Activated CD8-positive, alpha-beta T cell treated with anti-CD3 and anti-CD28 coated beads for 36 hours (primary cell): Measurements from ENCODE around the gene GAL. TPM values are rescaled to one million over a fixed set of nuclear protein-coding genes. Genes with fewer than 3 reads are reported as not detected.

ENCODE experiments used
- ATAC-seq: fragments of 200-7000 bp; cut with Tn5 transposase; one replicate; pipeline ENCODE4 v1.10.0; 2021; ENCODE audit warnings: mild to moderate bottlenecking, moderate library complexity
- CTCF ChIA-PET: fragments of 350-600 bp; sonication (Branson Sonifier 250); formaldehyde crosslinking; loops from one replicate; lab custom pipeline; 2021; ENCODE audit warnings: antibody characterized with exemption; lab: Charles Lee
- POLR2A ChIA-PET: fragments of 350-600 bp; sonication (Branson Sonifier 250); formaldehyde crosslinking; loops from one replicate; lab custom pipeline; 2021; ENCODE audit warnings: antibody characterized with exemption; lab: Charles Lee
- DNase-seq: peaks from one replicate; pipeline ENCODE4 v3.0.0-alpha.2; 2020
- H3K27ac Mint-ChIP-seq: one replicate; pipeline ENCODE4 v1.8.0; 2021; ENCODE audit warnings: mild to moderate bottlenecking, mixed read lengths
- H3K27me3 Mint-ChIP-seq: one replicate; pipeline ENCODE4 v1.8.0; 2021; ENCODE audit warnings: mixed read lengths
- H3K36me3 Mint-ChIP-seq: one replicate; pipeline ENCODE4 v1.8.0; 2021; ENCODE audit warnings: low read depth, mixed read lengths
- H3K4me1 Mint-ChIP-seq: one replicate; pipeline ENCODE4 v1.8.0; 2021; ENCODE audit warnings: low read depth, mixed read lengths
- H3K4me3 Mint-ChIP-seq: one replicate; pipeline ENCODE4 v1.8.0; 2021; ENCODE audit warnings: mild to moderate bottlenecking, moderate library complexity, mixed read lengths
- H3K9me3 Mint-ChIP-seq: one replicate; pipeline ENCODE4 v1.8.0; 2021; ENCODE audit warnings: mixed read lengths
- CTCF ChIP-seq: fragments of 200-600 bp; IDR thresholded peaks from one replicate; pipeline ENCODE4 v1.8.0; 2022; ENCODE audit warnings: antibody characterized with exemption, mild to moderate bottlenecking
- intact Hi-C: fragments of 100-400 bp; cut with micrococcal nuclease; formaldehyde crosslinking; loops from one replicate; pipeline ENCODE4 v1.10.0; 2022
- total RNA-seq, 2 experiments: library from RNA; stranded (reverse); gene quantifications; one replicate each; pipeline ENCODE4 v1.2.3, GENCODE V29; 2021

GAL gene
- total RNA-seq, 2 experiments from 2014 or later = 2.2 to 3.8 TPM

DNA sequence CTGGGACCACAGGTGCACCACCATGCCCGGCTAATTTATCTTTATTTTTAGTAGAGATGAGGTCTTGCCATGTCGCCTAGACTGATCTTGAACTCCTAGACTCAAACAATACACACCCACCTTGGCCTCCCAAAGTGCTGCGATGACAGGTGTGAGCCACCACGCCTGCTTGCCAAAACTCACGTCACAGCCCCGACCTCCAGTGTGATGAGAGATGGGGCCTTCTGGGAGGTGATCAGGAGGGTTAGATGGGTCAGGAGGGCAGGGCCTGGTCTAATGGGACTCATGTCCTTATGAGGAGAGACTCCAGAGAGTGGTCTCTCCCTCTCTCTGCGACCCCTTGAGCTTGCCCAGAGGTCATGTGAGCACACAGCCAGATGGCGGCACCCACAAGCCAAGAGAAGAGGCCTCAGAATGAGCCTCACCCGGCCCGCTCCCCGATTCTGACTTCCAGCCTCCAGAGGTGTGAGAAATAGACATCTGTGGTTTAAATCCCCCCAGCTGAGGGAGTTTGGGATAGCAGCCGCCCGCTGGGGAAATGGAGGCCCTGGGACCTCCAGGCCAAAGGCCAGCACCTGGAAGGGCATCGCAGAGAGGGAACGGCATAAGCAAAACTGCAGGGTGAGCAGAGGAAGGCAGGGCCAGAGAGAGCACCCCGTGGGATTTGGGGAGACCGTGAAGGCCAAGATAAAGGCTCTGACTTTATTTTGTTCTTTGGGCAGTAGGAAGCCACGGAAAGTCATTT lies 24.1 kb upstream of the GAL start:
- no peak overlapping the region for H3K27ac Mint-ChIP-seq
- no peak for DNase-seq
- ATAC-seq = no peak
- intact Hi-C loops = no loop called here
- H3K4me3 Mint-ChIP-seq = no peak overlapping the region
- peaks cover 6% of the 10 kb centered on the region for H3K27me3 Mint-ChIP-seq
- peaks cover 3% of the 10 kb centered on the region for H3K9me3 Mint-ChIP-seq
- no peak for TF ChIP-seq CTCF
- H3K4me1 Mint-ChIP-seq = no peaks in the 10 kb centered on the region
- CTCF ChIA-PET = no interaction called here
- POLR2A ChIA-PET = no interaction called here
- H3K36me3 Mint-ChIP-seq = no peaks in the 10 kb centered on the region

DNA sequence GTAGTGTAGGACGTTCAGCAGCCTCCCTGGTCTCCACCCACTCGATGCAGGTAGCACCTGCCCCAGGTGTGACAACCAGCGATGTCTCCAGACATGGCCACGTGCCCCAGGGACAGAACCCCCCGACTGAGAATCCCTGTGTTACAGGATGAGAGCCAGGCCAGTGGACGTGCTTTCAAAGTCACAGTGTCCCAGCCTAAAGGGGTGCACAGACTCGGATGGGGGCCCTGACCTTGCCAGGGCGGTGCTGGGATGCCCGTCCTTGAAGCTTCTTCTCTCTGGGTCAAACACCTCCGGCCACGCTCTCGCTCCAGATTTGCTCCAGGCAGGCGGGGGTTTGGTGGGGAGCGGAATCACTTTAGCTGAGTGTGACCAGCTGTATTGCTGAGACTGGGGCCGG lies 23.3 kb upstream of the GAL start:
- Mint-ChIP-seq H3K4me3 (no peak overlapping the region), H3K27ac (no peak overlapping the region), H3K9me3 (no peaks in the 10 kb centered on the region), H3K36me3 (no peaks in the 10 kb centered on the region), H3K4me1 (no peaks in the 10 kb centered on the region), H3K27me3 (peaks cover 6% of the 10 kb centered on the region)
- TF ChIP-seq CTCF = no peak
- POLR2A ChIA-PET = no interaction called here
- DNase-seq (no peak), ATAC-seq (no peak)
- CTCF ChIA-PET = no interaction called here
- intact Hi-C loops = no loop called here

DNA sequence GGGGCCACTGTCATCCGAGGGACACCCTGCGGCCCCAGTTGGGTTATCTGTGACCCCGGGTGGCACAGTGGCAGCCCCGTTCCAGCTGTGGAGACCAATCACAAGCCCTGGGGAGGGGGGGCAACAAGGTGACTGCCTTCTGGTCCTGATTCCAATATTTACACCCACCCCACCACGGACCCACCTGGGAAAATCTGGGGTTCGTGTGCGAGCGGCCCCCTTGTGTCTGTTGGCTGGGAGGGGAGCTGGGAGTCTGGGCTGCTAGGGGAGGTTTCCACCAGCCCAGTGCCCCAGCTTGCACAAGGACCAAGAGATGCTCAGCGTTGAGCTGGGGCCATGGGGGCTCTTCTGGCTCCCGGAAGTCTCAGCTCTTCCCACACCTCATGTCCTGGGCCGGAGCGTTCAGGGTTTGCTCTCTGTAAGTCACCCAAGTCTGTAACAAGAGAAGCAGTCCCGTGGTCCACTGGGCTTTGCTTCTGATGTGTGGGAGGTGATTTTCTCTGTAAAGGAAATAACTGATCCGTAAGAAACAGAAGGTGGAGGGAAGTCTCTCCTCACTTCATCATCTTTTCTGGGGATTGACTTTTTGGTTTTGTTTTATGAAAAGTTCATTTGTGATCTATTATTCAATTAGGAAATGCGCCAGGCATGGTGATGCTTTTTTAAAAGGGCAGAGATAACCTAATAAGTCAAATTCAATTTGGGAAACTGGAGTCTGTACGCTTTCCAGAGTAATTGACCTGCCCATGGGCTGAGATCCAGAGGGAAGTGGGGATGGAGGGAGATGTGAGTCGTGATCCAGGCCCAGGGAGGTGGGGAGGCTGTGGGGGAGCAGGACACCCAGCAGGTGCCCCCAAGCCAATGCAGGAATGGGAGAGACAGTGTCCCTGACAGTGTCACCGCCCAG lies 22.4 kb upstream of the GAL start:
- Mint-ChIP-seq H3K27me3 (peaks cover 6% of the 10 kb centered on the region), H3K36me3 (no peaks in the 10 kb centered on the region), H3K4me1 (no peaks in the 10 kb centered on the region), H3K4me3 (no peak overlapping the region), H3K27ac (no peak overlapping the region), H3K9me3 (no peaks in the 10 kb centered on the region)
- no peak for ATAC-seq
- TF ChIP-seq CTCF = no peak
- intact Hi-C loops = no loop called here
- DNase-seq = no peak
- POLR2A ChIA-PET = no interaction called here
- CTCF ChIA-PET = no interaction called here

DNA sequence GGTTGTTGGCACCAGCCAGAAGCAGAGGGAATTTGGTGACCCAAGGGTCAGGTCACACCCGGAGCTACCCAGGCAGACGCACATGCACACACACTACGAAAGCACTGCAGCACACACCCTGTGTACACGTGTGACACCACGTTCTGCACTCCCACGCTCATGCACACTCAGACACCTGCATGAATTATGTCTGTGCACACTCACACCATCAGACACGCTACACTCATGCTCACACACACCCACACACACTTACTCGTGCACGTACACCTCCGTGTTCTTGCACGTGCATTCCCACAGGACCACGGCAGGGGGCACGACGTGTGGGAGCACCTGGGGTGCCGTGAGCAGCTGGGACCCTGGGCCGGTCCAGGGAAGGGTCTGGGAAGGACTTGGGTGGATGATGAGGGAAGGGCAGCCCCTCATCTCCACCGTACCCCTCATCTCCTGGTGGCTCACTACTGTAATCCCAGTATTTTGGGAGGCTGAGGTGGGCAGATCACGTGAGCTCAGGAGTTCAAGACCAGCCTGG lies 20.8 kb upstream of the GAL start:
- intact Hi-C loops = no loop called here
- no peak overlapping the region for H3K4me3 Mint-ChIP-seq
- no peaks in the 10 kb centered on the region for H3K36me3 Mint-ChIP-seq
- ChIA-PET CTCF (no interaction called here), POLR2A (no interaction called here)
- ATAC-seq (no peak), DNase-seq (no peak)
- H3K27me3 Mint-ChIP-seq = peaks cover 6% of the 10 kb centered on the region
- TF ChIP-seq CTCF = no peak
- no peak overlapping the region for H3K27ac Mint-ChIP-seq
- H3K4me1 Mint-ChIP-seq = no peaks in the 10 kb centered on the region
- H3K9me3 Mint-ChIP-seq = no peaks in the 10 kb centered on the region

DNA sequence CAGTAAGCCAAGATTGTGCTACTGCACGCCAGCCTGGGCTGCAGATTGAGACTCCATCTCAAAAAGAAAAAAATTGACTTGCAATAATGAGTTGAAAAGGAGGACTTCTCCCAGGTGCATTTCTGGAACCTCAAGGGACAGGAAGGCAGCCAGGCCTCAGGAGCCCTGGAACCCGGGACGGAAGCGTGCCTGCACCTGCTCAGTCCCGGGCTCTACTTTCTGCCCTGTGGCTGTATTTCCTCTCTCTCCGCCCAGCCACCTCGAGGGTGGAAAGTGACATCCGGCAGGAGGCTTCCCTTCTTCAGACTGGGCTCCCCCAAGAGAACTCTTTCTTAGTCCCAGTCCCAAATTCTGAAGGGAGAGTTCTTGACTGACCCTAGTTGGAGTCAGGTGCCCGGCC lies 20.2 kb upstream of the GAL start:
- Mint-ChIP-seq H3K9me3 (no peaks in the 10 kb centered on the region), H3K36me3 (no peaks in the 10 kb centered on the region), H3K4me1 (no peaks in the 10 kb centered on the region), H3K27me3 (peaks cover 6% of the 10 kb centered on the region), H3K27ac (no peak overlapping the region), H3K4me3 (no peak overlapping the region)
- ChIA-PET POLR2A (no interaction called here), CTCF (no interaction called here)
- intact Hi-C loops = no loop called here
- ATAC-seq (no peak), DNase-seq (no peak)
- no peak for TF ChIP-seq CTCF
